Stomach (tissue), 9 donors: ENCODE results near the gene PLEKHF1. TPM values are rescaled to one million over a fixed set of nuclear protein-coding genes. Genes with fewer than 3 reads are reported as not detected.

Source experiments
- DNase-seq, 2 donors: peaks; one replicate each; pipeline versions ENCODE4 v3.0.0 to v3.0.0-alpha.2; 2013 to 2019
- H3K27ac ChIP-seq, 5 donors: fragments of 200-600 bp in 4 of 5; sonication (generic) in 4 of 5; one replicate each; pipeline ENCODE4 v1.5.1; 2013 to 2019; ENCODE audit warnings: mild to moderate bottlenecking in 1 of 5, moderate library complexity in 1 of 5
- H3K27me3 ChIP-seq, 3 donors: fragments of 200-600 bp; sonication (generic); one replicate each; pipeline ENCODE4 v1.5.1; 2017 to 2019; ENCODE audit warnings: mixed run types in 1 of 3
- H3K36me3 ChIP-seq, 4 donors: fragments of 200-600 bp; sonication (generic); 1 replicate in 3 of 4; 2 replicates in 1 of 4; pipeline ENCODE4 v1.5.1; 2016 to 2019
- H3K4me1 ChIP-seq, 4 donors: fragments of 200-600 bp; sonication (generic); one replicate each; pipeline ENCODE4 v1.5.1; 2016 to 2019
- H3K4me3 ChIP-seq, 4 donors: fragments of 200-600 bp; sonication (generic) in 3 of 4; one replicate each; pipeline ENCODE4 v1.5.1; 2016 to 2019; ENCODE audit warnings: mild to moderate bottlenecking in 1 of 4
- H3K9me3 ChIP-seq, 4 donors: fragments of 200-600 bp; sonication (generic); one replicate each; pipeline ENCODE4 v1.5.1; 2016 to 2019
- CTCF ChIP-seq, 7 experiments: fragments of 450-650 bp in 4 of 7; fragments of 200-600 bp in 3 of 7; sonication (generic) in 3 of 7; IDR thresholded peaks; one replicate each; pipeline ENCODE4 v1.5.1; 2016 to 2019; ENCODE audit warnings: antibody characterized with exemption in 7 of 7, control low read depth in 2 of 7, mild to moderate bottlenecking in 1 of 7
- EP300 ChIP-seq: sonication (generic); formaldehyde crosslinking; IDR thresholded peaks from one replicate; pipeline ENCODE4 v1.6.1; 2017; ENCODE audit warnings: antibody characterized with exemption
- POLR2A ChIP-seq, 4 donors: fragments of 450-650 bp; IDR thresholded peaks; one replicate each; pipeline ENCODE4 v1.6.1; 2016; ENCODE audit warnings: antibody characterized with exemption in 4 of 4, control low read depth in 2 of 4, mild to moderate bottlenecking in 1 of 4, moderate library complexity in 1 of 4
- POLR2AphosphoS5 ChIP-seq, 3 donors: sonication (generic); formaldehyde crosslinking; IDR thresholded peaks; one replicate each; pipeline ENCODE4 v1.6.1; 2016; ENCODE audit warnings: antibody characterized with exemption in 3 of 3
- WGBS, 5 donors: extraction: QIAGEN DNeasy Blood & Tissue Kit in 3 of 5; methylation state at CpG; one replicate each; pipeline versions ENCODE4 v1.1.5 to v1.1.7; 2013 to 2018; 5-methylcytosine and 5-hydroxymethylcytosine counted together
- intact Hi-C: fragments of 100-400 bp; cut with DNase I; formaldehyde crosslinking; loops from one replicate; pipeline ENCODE4 v1.15.1; 2023; ENCODE audit warnings: low total_unique reads
- polyA plus RNA-seq, 3 donors: library from polyadenylated mRNA; stranded (reverse); fragments of 200-250 nt; gene quantifications; one replicate each; pipeline ENCODE4 v1.2.3, GENCODE V29; 2013
- total RNA-seq, 5 donors: library from RNA; depleted of rRNA; stranded (reverse); fragments of >200 nt; gene quantifications; one replicate each; pipeline versions ENCODE4 v1.1.0 to v1.2.3, GENCODE V29; 2014 to 2016
- donor health status: healthy with polysubstance abuse.
- donor health status: Bipolar disorder and iron deficiency.
- donor health status: healthy.

PLEKHF1 gene
- total and polyA plus RNA-seq, 8 donors = 1.8 to 13.6 (median 6.4) TPM

GRCh38 chr19:29664753-29665214 is 477 bp upstream of the PLEKHF1 start:
- H3K9me3 ChIP-seq = no peaks in the 10 kb centered on the region
- H3K4me3 ChIP-seq = peak overlapping the region; percentile 64 to 92 (median 80)
- peaks cover 0 to 7% (median 0%) of the 10 kb centered on the region in 4 donors for H3K36me3 ChIP-seq
- peak overlapping the region in 4 of 5 donors; percentile 79 to 91 (median 88) for H3K27ac ChIP-seq
- no peaks in the 10 kb centered on the region for H3K27me3 ChIP-seq
- DNase-seq = no peak
- 28 to 39% (median 36%) methylated on average over 18 to 22 of the region's 22 CpGs for WGBS, 5 donors
- TF ChIP-seq POLR2A (IDR thresholded peaks at IDR 0.05) (no peak), POLR2AphosphoS5 (IDR thresholded peaks at IDR 0.05) (no peak), EP300 (no peak), CTCF (IDR thresholded peaks at IDR 0.05) (no peak)
- peaks cover 65 to 82% (median 75%) of the 10 kb centered on the region in 4 donors for H3K4me1 ChIP-seq
- intact Hi-C loops = no loop called here

- DNase-seq = peak; percentile 41 to 72
- H3K4me3 ChIP-seq = peak overlapping the region; percentile 64 to 92 (median 80)
- WGBS, 5 donors = 3 to 7% (median 4%) methylated on average over 15 to 30 of the region's 30 CpGs
- H3K27me3 ChIP-seq = no peaks in the 10 kb centered on the region
- no peaks in the 10 kb centered on the region for H3K9me3 ChIP-seq
- intact Hi-C loops = no loop called here
- TF ChIP-seq EP300 (no peak), CTCF (IDR thresholded peaks at IDR 0.05) (no peak), POLR2AphosphoS5 (IDR thresholded peaks at IDR 0.05) (peak; percentile 60 to 69 (median 65))
- peaks cover 0 to 7% (median 0%) of the 10 kb centered on the region in 4 donors for H3K36me3 ChIP-seq
- H3K27ac ChIP-seq = peak overlapping the region; percentile 56 to 91 (median 86)
- H3K4me1 ChIP-seq = peaks cover 65 to 92% (median 81%) of the 10 kb centered on the region in 4 donors
These were observed 741 bp downstream of the PLEKHF1 start for GRCh38 chr19:29665826-29666577.

- Histone ChIP-seq H3K27me3 (no peaks in the 10 kb centered on the region), H3K27ac (peak overlapping the region; percentile 56 to 91 (median 86)), H3K36me3 (peaks cover 0 to 7% (median 0%) of the 10 kb centered on the region in 4 donors), H3K4me1 (peaks cover 70 to 95% (median 86%) of the 10 kb centered on the region in 4 donors), H3K9me3 (no peaks in the 10 kb centered on the region), H3K4me3 (peak overlapping the region; percentile 64 to 92 (median 80))
- peak; percentile 54 to 86 for DNase-seq
- 23 to 37% (median 31%) methylated on average over 19 to 20 of the region's 20 CpGs for WGBS, 5 donors
- TF ChIP-seq CTCF (IDR thresholded peaks at IDR 0.05) (no peak), EP300 (no peak)
- intact Hi-C loops = no loop called here
These were observed 1.5 kb downstream of the PLEKHF1 start for GRCh38 chr19:29666578-29667386.

- WGBS, 5 donors = 58 to 72% (median 66%) methylated on average over 11 of the region's 11 CpGs
- peak overlapping the region; percentile 64 to 92 (median 80) for H3K4me3 ChIP-seq
- no peaks in the 10 kb centered on the region for H3K9me3 ChIP-seq
- H3K27me3 ChIP-seq = no peaks in the 10 kb centered on the region
- H3K36me3 ChIP-seq = peaks cover 0 to 7% (median 0%) of the 10 kb centered on the region in 4 donors
- no peak for DNase-seq
- TF ChIP-seq EP300 (no peak), CTCF (IDR thresholded peaks at IDR 0.05) (no peak), POLR2AphosphoS5 (IDR thresholded peaks at IDR 0.05) (no peak), POLR2A (IDR thresholded peaks at IDR 0.05) (no peak)
- intact Hi-C loops = no loop called here
- H3K4me1 ChIP-seq = peaks cover 65 to 95% (median 86%) of the 10 kb centered on the region in 4 donors
- peak overlapping the region; percentile 13 to 91 (median 86) for H3K27ac ChIP-seq
These were observed 2.1 kb downstream of the PLEKHF1 start for GRCh38 chr19:29667387-29667783.
